Urothelium cell line (cell line): ENCODE data around the gene MTA3.

Experiments used
- DNase-seq: peaks from one replicate; pipeline ENCODE4 v3.0.0; 2011; ENCODE audit warnings: low spot score, mixed read lengths
- FAIRE-seq: peaks from 2 replicates; lab custom pipeline; 2011; peaks lifted over from hg19 to GRCh38; lab: Jason Lieb, UNC

MTA3 gene

GRCh38 chr2:42653039-42653438, 84.6 kb downstream of the MTA3 start:
- DNase-seq (no peak), FAIRE-seq (no peak)

- DNase-seq (no peak), FAIRE-seq (no peak)
Measured at GRCh38 chr2:42653908-42654445, 85.5 kb downstream of the MTA3 start.

GRCh38 chr2:42658306-42658705, 89.9 kb downstream of the MTA3 start:
- no peak for DNase-seq
- no peak for FAIRE-seq

GRCh38 chr2:42659609-42660008, 91.2 kb downstream of the MTA3 start:
- DNase-seq (no peak), FAIRE-seq (no peak)

- no peak for FAIRE-seq
- peak; percentile 86 for DNase-seq
Measured at GRCh38 chr2:42663106-42663780, 94.8 kb downstream of the MTA3 start.

GRCh38 chr2:42663828-42664227, 95.4 kb downstream of the MTA3 start:
- no peak for DNase-seq
- no peak for FAIRE-seq

DNA sequence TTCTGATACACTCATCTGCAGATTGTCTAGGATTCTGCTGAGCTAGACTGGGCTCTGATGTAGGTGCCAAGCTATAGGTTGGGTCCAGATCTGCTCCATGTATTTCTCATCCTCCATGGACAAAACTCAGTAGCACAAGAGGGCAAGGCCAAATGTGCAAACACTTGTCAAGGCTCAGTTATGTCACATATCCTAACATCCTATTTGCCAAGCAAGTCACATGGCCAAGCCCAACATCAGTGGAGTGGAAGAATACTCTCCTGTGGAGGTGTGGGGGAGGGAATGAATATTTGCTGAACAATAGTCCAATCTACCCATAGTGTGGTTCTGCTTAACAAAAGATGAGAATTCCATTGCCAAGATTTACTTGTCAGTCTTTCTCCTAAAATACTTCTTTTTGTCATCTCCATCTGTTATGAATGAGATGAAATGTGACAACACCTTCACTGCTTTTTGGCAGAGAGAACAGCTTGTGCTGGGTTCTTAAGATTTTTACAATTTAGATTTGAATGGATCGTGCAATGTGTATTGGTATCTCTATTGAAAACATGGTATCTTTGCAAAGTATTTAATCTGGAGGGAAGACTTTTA, 105.7 kb downstream of the MTA3 start:
- DNase-seq (no peak), FAIRE-seq (no peak)

DNA sequence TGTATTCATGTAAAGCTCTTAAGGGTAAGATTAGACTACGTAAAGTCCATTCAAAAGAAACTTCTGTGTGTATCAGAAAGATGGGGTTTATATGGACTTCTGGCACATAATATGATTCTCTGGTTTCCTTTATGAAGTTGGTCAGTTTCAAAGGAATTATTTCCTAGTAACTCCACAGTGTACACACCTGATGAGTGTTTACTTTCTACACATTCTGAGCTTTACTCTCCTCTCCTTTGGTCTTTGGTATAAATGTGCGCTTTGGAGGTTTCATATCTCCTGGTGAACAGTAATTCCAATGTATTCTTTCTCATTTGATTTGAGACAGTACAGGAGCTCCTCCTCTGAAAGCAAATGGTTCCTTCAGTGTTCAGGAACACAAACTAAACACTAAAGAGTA, 107.4 kb downstream of the MTA3 start:
- DNase-seq (no peak), FAIRE-seq (no peak)

DNA sequence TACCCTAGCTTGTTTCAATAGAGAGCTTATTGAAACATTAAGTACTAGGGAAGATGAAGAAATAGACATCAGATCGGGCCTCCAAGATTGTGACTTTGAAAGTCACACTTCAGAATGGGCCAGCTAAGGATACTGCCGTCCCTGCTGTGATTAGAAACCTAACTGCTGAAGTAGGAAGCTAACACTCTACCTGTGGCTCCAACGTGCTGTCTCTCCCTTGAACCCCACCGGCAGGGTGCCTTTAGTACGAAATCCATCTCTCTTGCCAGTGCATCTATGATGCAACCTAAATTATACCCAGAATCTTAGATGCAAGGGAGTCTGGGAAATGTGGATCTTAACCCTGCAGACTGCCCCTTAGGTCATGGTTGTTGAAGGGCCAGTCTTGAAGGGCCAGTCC, 116.9 kb downstream of the MTA3 start:
- FAIRE-seq (no peak), DNase-seq (no peak)

DNA sequence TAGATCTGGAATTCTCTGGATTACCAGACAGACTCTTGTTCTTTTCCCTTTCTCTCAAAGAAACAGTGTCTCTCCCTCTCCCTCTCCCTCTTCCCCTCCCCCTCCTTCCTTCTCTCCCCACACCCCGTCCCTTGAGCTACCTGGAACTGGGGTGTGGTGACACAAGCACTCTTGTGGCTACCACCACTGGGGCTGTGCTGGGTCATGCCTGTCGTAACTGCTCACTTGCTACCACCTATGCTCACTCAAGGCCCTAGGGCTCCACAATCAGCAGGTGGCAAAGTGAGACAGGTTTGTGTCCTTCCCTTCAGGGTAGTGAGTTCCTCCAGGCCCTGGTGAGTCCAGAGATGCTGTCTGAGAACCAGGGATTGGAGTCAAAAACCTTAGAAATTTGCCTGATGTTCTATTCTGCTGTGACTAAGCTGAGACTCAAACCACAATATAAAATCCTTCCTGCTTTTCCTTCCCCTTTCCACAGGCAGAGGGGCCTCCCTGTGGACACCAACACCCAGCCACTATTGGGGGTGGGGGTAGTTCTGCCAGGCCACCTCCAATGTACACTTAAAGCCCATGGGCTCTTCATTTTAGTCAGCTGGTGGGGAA, 124.7 kb downstream of the MTA3 start:
- no peak for DNase-seq
- FAIRE-seq, result peak; percentile 9

DNA sequence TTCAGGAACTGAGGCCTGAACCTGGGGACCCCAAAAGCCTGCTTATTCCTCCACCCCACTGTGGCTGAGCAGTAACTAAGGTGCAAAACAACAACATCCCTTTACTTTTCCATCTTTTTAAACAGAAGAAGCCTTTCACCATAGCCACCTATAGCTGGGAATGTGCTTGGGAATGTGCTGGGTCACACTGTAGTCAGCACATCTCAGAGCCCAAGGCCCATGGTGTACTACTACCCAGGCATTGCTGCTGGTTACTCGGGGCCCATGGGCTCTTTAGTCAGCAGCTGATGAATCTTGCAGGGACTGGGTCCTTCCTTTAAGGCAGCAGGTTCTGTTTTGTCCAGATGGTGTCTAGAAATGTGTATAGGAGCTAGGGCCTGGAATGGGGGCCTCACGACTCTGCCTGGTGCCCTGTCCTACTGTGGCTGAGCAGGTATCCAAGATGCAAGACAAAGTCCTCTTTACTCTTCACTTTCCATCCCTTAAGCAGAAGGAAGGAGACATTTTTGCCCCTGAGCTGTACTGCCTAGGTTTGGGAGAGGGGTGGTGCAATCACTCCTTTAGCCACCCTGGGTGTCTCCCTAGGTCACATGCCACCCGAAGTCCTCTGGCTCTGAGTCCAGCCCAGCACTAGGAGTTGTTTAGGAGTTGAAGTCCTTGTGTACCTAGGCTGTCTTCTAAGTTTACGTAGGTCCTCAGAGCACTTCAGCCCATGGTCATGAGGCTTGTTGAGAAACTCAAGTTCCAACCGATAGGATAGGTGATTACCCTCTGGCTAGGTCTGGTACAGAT, 125.5 kb downstream of the MTA3 start:
- no peak for FAIRE-seq
- no peak for DNase-seq

DNA sequence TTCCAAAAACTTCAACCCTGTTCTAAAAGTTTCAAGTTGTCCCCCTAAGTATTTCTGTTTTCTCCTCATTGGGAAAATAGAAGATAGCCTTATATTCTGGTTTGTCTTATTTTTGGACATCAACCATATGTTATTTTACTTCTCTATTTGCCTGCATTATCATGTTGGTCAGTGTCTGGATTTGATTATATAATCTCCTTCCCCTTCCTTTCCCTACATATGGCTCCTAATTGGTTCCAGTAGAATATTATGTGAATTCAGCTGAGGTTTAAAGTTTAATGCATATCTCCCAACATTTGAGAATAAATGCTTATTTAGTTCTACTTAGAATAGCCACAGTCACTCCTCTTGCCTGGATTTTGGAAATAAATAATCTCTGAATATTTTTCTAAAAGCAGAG, 128.6 kb downstream of the MTA3 start:
- no peak for FAIRE-seq
- no peak for DNase-seq

- no peak for DNase-seq
- no peak for FAIRE-seq
Measured at GRCh38 chr2:42698940-42699339, 130.5 kb downstream of the MTA3 start.

- FAIRE-seq, result no peak
- no peak for DNase-seq
Measured at GRCh38 chr2:42706836-42707235, 138.4 kb downstream of the MTA3 start.

DNA sequence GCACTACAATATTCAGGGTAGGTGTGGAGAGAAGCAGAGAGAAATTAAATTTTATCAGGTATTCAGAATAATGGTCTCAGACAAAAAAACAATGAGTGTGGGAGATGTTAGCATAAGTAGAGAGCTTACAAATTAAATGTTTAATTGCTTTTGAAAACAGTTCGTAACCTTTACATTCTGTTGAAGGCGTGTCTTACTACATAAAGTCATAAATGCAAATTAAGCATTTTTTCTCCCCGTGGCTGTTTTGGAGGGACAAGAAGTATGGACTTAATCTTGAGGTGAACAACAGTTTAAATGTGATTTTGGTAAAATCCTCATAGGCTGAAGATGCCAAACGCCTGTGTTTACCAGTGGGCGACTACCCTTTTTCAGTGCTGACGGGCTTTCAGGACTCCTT, 139.7 kb downstream of the MTA3 start:
- DNase-seq (no peak), FAIRE-seq (no peak)

DNA sequence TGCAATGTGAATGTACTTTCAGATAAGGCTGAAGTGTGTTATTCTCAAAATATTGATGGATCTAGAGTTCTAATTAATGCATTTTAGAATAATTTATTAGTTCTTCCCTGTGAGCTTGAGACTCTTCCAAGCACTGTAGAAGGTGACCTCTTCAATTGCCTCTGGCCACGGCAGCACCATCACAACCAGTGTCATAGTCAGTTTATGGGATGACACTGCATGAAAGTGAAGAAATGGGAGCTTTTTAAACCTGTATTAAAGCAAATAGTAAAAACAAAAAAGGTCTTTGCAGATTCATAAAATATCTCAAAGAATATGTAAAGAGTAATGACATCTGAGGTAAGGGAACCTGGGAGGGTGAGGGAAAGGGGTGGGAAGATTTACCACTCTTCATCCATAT, 143.5 kb downstream of the MTA3 start:
- DNase-seq (no peak), FAIRE-seq (no peak)

DNA sequence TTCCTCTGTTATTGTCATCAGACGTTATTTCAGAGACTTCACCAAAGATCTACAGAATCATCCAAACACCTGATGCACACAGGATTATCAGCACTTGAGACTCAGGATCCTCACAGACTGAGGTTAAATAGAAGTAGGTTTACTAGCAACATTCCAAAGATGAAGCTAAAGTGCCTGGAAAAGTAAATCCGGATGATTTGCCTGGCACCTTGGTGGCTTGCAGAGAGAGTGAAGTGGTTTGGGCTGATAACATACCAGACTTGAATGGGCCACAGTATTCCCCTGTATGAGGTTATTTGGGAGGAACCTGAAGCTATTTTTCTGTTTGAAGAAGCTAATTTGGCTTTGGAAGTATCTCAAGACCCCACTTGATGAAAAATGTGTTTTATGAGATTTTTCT, 144.5 kb downstream of the MTA3 start:
- DNase-seq (no peak), FAIRE-seq (no peak)

DNA sequence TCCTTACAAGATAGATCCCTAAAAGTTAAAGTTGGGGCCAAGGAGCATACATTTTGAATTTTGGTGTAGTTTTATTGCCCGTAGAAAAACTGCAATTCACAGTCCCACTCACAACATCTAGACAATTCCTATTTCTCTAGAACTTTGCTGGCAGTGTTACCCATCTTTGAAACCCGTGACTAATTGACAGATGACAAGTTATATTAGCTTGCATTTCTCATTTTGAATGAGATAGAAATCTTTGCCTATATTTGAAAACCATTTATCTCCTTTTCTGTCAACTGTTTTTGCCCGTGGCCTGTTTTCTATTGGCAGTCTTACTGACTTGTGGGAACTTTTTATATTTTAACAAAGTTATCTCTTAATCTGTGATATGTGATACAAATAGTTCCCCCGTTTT, 145.5 kb downstream of the MTA3 start:
- FAIRE-seq (no peak), DNase-seq (no peak)

DNA sequence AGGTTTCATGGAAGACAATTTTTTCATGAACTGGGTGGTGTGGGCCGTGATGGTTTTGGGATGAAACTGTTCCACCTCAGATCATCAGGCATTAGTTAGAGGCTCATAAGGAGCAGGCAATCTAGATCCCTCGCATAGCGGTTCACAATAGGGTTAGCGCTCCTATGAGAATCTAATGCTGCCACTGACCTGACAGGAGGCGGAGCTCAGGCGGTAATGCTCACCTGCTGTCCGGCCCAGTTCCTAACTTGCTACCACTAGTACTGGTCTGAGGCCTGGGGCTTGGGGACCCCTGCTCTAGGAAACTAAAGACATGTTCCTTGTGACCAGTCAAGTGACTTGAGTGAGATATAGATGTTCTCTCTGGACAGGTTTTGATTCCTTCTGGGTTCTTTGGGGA, 146.3 kb downstream of the MTA3 start:
- DNase-seq (no peak), FAIRE-seq (no peak)

- FAIRE-seq (no peak), DNase-seq (no peak)
Measured at GRCh38 chr2:42721898-42722297, 153.5 kb downstream of the MTA3 start.

DNA sequence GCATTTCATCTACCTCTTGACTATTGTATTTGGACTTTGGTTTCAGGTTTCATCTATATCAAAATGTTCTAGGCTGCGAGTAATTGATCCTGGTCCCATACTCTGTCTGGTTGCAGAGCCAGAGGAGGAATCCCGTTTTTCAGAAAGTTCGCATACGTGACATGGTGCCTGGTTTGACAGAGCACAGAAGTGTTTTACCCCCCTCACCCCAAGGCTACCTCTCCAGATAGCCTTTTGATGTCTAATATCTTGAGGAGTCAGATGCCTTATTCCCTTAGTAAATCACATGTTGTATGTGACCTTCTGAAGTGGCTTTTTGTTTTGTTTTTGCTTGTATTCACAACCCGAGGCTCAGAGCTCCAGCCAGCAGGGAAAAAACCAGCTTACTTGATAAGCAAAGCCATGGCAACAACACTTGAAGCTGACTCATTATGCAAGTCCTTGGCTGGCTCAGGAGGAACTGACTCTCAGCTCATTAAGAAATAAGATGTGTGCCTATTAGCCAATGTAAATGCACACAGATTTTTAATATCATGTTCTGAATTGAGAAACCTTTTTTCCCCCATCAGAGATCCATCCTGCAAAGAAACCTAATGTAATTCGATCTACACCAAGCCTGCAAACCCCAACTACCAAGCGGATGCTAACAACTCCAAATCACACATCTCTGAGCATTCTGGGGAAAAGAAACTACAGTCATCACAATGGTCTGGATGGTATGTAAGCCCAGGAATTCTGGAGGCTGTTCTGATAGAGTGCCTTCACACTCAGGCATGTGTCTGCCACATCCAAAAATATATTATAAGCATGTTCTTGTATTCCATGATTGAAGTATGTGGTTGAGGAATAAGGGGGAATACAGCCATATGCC, 154.1 kb downstream of the MTA3 start:
- FAIRE-seq, result no peak
- DNase-seq, result no peak
